Astrocyte of the hippocampus (primary cell): ENCODE results near the gene ARHGAP26.

ENCODE experiments used
- DNase-seq: peaks from one replicate; pipeline ENCODE4 v3.0.0; 2011; ENCODE audit warnings: low read depth, low spot score

ARHGAP26 gene, protein sequence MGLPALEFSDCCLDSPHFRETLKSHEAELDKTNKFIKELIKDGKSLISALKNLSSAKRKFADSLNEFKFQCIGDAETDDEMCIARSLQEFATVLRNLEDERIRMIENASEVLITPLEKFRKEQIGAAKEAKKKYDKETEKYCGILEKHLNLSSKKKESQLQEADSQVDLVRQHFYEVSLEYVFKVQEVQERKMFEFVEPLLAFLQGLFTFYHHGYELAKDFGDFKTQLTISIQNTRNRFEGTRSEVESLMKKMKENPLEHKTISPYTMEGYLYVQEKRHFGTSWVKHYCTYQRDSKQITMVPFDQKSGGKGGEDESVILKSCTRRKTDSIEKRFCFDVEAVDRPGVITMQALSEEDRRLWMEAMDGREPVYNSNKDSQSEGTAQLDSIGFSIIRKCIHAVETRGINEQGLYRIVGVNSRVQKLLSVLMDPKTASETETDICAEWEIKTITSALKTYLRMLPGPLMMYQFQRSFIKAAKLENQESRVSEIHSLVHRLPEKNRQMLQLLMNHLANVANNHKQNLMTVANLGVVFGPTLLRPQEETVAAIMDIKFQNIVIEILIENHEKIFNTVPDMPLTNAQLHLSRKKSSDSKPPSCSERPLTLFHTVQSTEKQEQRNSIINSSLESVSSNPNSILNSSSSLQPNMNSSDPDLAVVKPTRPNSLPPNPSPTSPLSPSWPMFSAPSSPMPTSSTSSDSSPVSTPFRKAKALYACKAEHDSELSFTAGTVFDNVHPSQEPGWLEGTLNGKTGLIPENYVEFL

DNA sequence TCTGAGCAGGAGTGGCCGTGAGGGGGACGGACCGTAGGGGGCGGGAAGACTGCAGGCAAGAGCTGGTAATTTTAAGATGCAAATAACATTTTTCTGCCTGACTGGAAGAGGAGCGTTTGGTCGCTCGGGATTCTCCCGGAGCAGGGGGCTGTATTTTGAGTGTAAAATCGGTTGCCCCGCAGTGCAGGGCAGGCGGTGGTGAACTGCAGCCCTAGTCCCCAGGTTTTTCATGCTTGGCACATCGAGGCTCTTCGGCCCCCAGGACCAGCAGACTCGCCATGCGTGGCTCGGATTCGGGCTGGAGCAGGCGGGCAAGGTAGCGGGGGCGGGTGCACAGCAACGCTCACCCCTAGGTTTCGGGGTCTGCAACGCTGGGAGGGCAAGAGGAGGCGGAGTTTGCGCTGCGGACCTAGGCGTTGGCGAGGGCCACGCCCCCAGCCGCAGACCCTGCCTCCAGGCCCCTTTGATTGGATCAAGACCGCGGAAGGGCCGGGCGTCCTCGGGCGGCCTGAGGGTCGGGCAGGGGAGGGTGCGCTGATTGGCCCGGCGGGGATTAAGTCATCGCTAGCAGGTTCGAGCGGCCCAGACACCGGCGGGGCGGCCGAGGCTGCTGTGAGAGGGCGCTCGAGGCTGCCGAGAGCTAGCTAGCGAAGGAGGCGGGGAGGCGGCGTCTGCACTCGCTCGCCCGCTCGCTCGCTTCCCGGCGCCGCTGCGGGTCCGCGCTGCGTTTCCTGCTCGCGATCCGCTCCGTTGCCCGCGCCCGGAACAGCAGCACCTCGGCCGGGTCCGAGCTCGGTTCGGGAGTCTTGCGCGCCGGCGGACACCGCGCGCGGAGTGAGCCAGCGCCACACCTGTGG lies at the start of gene ARHGAP26:
Gene ARHGAP26, plus strand, starts transcription at position 585 of the 857 bp plus-strand sequence. CDS start 385 bp downstream, outside the sequence.
- peak; percentile 99 for DNase-seq

DNA sequence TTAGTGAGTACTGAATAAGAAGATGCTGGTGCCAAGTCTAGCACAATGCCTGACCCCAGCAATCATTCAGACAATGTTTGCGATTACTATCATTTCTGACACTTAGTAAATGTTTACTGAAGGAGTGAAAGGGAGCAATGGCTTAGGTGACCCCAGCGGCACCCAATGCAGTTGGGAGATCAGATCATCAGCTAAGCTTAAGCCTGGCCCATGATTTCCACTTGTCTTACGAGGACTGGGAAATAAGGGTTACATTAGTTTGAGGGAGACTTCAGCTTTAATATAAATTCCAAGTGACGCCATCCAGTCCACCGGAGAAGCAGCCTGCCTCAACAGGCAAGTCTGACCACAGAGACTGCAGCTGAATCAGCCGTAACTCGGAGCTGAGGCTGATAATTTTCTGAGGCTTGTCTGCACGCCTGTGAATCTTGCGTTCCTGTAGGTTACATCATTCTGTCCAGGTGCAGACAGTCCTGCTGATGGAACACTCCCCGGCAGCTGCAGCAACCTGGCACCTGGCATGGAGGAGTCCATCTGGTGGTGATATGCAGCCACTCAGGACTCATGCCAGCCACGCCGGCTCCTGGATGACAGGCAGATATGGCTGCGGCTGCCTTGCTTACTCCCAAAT lies 49.4 kb upstream of the ARHGAP26 start:
- no peak for DNase-seq

DNA sequence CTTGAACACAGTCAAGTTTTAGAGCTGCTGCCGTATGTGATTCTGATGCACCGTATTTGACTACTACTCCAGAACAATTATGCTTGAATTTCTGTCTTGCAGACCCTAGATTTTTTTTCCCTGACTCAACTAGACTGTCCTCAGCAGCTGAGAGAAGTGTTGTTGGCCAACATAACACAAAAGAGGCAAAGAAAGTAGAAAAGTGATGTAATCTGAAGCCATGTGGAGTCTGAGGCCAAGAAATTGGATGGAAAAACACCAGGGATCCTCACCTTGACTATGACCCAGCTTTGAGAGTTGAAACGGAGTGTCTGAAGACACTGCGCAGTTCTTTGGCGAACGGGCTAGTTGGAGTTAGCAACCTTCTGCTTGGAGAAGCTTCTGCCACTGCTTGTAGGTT lies 48.0 kb upstream of the ARHGAP26 start:
- peak; percentile 28 for DNase-seq

DNA sequence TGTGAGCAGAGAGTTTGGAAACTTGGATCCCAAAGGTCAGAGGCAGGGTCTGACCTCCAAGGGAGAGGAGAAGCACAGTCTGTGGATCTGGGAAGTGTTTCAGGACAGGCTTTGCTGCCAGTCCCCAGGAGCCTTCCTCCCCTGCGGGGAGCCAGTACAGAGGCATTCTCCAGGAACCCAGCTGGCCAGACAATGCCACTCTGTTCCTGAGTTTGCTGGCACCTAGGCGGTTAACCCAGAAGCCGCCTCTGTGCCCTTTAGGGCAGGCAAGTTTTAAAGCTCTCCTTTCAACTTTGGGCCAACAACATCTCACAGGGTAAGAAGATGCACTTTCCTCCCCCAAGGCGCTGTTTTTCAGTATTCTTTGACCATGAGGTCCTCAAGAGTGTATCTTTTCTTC lies 47.3 kb upstream of the ARHGAP26 start:
- no peak for DNase-seq

DNA sequence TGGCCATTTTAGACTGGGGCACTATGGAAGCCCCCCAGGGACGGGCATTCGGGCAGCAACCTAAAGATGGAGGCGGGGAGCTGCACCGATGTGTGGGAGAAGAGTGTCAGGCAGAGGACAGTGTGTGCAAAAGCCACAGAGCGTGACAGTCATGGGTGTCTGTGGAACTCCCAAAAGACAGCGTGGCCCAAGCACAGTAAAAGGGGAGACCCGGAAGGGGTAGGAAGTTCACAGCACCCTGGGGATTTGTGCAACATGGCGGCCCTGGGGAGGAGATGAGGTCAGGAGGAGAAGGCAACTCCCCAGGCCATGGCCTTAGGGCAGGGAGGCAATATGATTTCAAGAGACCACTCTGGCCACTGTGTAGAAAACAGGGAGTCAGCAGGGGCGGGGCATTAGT lies 45.4 kb upstream of the ARHGAP26 start:
- DNase-seq: no peak

DNA sequence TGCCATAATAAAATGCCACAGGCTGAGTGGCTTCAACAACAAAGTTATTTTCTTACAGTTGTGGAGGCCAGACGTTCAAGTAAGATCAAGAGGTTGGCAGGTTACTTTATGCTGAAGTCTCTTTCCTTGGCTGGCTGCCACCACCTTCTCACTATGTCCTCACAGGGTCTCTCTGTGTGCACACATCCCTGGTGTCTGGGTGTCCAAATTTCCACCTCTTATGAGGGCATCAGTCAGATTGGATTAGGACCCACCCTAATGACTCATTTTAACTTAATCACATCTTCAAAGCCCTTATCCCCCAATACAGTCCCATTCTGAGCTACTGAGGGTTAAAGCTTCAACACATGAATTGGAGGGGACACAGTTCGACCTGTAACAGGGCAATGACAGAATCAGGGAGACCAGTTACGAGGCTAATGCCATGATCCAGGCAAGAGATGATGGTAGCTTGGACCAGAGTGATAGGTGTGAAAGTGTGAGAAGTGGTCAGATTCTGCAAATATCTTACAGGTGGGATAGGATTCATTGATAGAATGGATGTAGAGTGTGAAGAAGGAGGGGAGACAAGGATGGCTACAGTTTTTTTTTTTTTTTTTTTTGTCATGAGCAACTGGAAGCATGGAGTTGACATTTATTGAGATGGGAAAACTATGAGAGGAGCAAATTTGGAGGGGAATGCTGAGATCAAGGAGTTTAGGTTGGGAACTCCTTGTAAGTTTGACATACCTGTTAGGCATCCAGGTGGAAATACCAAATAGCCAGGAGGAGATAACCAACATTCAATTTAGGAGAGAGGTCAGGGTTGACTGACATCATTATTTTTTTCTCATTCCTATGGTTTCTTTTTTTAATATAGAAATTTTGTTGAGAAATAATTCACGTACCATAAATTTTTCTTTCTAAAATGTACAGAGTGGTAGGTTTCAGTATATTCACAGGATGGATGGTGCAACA lies 44.7 kb upstream of the ARHGAP26 start:
- no peak for DNase-seq

DNA sequence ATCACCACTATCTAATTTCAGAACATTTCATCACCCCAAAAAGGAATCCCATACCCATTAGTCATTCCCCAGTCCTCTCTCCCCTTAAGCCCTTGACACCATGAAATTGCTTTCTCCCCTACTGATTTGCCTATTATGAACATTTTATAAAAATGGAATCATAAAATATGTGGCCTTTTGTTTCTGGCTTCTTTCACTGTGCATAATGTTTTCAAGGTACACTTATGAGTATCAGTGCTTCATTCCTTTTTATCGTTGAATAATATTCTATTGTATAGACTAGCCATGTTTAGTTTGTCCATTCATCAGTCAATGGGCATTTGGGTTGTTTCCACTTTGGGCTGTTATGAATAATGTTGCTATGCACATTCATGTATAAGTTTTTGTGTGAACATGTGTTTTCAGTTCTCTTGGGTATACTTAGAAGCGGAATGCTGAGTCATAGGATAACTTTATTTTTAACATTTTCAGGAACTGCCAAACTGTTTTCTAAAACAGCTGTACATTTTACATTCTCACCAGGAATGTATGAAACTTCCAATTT lies 43.9 kb upstream of the ARHGAP26 start:
- DNase-seq: peak; percentile 20

DNA sequence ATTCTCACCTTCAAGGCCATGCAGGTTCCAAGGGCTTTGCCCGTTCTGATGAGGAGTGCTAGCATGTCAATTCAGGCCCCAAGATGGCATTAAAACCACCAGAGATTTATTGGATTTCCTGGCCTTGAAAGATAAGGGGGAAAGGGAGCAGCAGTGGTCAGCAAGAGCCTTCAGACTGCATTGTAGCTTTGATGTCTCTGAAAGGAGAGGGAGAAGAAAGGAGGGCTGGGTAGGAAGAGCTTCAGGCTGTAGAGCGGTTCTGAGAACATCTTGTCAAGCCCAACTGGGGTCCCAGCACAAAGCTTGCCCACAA lies 42.5 kb upstream of the ARHGAP26 start:
- no peak for DNase-seq

DNA sequence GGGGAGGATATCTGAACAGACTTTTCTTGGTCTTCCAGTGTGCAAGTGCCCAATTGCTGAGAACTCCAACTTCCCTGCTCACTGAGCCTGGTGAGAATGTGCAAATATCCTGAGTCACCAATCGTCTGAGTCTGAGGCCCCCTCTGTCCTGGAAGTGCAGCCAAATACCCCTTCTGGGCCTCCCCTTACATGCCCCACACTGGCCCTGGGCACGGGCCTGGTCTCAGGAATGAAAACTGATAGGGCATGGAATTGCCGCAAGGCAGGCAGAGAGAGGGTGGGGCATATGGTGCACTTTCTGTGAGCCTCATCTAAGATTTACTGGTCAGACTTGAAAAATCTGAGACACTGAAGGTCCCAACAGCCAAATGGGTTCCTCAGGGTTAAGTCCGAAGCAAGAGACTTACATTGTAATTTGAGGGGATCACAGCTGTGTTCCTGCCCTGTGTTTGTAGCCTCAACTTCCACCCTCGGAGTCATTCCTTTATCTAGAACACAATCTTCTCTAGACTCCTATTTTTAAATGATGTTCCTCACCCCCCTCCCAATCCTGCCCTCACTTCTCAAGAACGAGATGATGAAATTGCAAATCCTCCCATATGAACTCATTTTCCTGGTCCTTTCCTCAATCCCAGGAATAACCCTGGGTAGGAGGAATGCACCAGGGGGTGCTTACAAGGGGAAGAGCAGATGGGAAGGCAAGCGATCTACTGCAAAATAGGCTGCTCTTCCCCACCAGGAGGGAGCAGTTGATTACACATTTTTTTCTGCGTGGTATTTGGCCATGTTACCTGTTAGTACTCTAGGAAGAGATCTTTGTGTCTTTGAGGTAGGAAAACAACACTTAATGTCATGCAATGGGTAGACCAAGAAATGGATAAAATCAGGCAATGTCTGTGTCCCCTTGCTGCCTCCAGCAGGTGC lies 34.6 kb upstream of the ARHGAP26 start:
- no peak for DNase-seq

DNA sequence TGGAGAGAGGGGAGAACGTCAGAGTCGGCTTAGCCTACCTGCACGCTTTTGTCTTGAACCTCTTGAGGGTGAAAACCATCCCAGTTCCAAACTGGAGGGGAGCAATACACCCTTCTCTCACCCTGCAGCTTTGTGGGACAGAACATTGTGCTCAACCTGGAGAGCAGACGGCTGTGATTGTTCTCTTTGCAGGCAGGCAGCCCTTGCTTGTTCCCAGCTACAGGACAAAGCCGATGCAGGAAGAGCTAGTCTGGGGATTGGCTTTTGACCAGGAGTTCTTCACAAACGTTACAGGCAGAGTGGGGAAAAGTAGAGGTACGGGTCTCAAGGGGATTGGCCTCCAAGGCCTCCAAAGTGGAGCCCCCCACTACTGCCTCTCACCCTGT lies 33.9 kb upstream of the ARHGAP26 start:
- no peak for DNase-seq

DNA sequence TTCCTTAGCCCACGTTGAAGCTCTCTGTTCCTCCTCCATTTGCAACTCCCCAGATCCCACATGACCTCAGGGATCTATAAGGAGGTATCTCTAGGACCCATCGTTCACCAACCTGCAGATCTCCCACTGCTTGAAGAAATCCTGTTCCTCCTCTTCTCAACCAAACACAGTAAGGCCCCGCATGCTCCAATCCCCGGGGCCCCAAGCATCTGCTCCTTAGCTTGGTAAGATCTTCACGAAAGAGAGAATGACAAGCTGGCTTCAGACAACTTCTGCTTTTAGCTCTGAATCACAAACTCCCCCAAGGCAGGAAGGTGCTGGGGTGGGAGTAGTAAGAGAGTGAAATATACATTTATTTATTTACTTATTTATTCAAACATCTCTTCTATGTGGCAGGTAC lies 33.0 kb upstream of the ARHGAP26 start:
- DNase-seq: no peak

DNA sequence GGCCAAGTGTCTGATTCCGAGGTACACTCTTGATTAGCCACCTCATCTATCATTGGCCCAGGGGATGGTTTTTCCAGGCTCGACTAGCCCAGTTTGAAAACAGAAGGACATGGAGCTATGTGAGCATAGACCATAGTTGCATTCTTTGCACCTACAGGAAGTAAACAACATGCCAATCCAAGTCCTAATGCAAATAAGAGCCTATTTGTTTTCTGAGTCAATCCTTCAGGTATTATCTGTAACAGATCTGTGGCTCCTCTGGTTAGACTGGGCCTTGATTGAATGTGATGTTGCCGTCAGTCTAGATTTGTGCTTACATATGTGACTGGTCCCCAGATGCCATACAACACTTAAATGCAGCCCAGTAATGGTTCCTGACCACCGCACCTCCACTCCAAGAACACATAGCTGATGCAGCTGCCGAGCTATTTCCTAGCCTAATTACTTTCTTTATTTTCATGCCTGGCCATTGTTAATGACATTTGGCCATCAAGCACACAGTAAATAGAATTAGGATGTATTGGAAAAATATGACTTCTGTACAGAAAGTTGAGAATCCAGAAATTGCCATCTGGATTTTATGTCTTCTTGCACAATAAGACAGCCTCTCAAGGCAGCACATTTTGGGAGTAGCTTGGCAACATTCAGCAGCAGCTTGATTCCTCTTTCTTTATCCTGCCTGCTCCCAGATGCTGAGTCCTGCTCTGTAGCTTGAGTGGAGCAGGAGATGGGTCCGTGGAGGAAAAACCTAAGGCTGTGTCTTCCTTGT lies 29.5 kb upstream of the ARHGAP26 start:
- peak; percentile 32 for DNase-seq

DNA sequence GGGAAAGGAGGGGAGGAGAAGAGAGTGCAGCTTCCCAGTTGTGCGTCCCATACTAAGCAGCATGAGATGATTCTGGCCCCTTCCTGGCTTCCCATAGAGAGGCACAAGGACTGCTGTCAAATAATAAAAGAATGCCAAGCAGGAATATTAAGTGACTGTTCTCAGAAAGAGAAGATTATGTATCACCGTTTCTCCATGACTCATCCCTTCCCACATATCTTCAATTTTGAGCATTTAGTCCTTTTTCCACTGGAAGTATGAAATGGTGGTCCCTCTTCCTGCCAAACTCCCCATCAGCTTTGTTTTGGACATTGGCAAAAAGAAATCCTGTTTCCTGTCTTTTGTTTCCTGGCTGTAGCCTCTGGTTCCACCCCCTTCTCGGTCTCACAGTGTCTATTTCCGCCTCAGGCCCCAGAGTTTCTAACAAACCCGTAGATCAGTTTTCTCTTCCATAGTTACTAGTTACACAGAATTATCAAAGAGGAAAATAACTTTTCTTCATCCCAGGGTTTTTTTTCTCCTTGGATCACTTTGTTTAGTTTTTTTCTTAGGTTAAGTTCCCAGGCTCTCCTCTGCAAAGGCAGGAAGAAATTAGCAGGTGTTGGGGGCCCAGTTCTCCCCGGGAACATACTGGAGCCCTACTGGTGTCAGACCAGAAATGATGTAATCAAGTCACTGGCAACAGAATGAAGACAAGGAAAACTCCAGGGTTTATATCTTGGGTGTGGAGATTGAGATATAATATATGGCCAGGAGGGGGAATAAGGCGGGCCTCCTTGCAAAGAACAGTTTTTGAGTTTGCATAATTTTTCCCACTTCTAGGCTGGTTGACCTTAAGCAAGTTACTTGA lies 26.4 kb upstream of the ARHGAP26 start:
- no peak for DNase-seq

DNA sequence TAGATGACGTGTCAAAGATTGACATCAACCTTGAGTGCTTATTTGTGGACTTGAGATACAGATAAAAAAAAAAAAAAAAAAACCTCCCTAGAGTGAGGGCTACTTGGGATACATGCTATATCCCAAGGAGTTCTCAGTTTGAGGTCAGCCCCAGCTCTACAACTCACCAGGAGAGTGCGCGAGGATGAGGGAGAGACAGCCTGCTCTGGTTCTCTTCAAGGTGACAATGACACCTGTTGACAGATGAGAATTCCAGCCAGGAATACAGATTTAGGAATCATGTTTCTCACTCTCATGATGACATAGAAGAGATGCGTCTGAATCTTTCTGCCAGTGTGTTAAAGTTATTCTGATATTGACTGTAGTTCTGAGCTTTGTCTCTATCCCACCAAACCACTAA lies 24.9 kb upstream of the ARHGAP26 start:
- DNase-seq: no peak

DNA sequence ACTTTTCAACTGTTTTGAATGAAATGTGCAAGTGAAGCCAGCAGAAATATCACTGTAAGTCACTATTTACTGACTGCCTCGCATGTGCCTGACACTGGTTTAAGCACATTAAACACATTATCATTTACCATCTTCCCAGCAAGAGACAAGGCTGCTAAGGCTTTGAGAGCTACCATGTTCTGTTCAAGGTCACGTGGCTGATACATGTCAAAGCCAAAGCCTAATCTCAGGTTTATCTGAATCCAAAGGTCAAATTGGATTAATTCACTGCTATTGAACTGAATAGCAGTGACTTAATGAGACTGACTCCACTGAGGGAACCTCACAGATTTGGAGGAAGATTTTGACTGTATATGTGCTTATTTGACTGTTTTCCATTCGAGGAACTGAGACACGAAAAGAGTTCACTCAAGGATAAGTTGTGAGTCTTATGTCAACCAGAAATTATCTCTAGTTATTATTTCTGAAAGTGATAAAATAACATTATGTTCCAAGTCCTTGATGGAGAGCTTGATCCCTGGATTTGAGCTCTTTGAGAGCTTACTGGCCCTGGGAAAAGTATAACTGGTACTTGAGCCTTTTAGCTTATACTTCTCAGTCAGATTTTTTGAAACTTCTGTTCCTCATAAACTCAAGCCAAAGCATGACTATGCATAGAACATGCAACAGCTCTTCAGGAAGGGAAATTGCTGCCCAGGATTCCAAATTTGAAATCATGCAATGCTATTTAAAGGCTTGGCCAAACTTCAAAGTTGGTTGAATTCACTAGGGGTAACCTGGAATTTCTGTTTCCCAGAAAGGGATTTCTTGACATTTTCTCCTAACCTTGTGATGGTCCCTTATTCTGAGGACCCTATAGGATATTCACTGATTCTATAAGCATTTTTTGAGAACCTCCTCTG lies 23.4 kb upstream of the ARHGAP26 start:
- no peak for DNase-seq

DNA sequence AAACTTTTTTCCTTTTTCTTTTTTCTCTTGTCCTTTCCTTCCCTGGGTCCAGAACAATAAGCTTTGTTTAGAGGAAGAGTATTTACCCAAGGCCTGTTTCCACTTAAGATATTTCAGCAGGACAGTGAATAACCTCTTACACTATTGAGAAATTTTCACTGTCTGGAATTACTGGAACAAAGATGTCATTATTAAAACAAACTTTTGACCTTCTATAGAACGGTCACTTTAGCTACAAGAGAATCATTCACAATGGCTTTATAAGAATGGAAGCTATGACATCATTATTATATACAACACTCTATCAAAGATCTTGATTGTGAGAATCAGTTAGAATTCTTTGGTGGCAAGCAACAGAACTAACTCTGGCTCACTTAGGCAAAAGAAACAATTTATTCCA lies 22.0 kb upstream of the ARHGAP26 start:
- DNase-seq: no peak
